DLD1 (cell line): Measurements from ENCODE around the gene PREX1.
"Not testable (repeated sequence)": the region's sequence is repeated elsewhere in the genome, so short reads cannot be mapped to it uniquely, and the experiment has no call there.

Experiments
- in situ Hi-C: cut with HindIII; loops from 2 replicates; pipeline ENCODE4 v1.10.0; 2017; ENCODE audit warnings: low sequenced_read_pairs

PREX1 gene

DNA sequence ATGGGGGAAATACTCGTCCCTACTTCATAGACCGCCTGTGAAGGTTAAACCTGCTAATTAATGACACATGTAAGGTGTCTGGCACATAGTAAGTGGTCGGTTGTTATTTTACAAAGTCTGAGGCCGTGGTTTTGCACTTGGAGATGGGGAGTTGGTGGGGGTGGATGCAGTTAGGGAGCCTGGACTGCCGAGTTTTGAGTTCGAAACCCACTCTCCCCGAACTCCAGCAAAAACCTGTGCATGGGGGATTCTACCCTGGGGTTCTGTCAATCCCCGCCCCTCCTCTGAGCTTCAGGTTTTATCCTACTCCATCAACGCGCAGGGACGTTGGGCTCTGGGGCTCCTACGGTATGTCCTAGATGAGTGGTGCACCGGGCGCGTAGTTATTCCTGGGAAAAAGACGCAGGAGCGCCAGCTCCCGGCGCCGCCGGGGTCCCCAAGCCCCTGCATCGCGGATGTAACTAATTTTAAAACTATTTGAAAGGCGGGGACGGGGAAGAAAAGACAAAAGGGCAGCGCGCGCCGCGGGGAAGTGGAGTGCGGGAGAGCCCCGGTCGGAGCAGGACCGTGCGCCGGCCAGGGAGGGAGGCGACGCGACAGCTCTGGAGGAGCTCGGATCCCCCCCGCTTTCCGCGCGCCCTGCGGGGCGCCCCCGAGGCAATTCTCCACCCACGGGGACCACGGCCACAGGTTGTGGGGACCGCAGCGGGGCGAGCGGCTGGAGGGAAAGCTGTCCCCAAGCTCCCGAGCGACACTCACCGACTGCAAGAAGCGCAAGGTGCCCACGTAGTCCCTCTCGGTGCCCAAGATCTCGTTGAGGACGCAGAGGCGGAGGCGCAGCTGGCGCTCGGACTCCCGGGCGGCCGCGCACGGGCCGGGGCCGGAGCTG is 672 bp downstream of the PREX1 start:
- in situ Hi-C loops = no loop called here

DNA sequence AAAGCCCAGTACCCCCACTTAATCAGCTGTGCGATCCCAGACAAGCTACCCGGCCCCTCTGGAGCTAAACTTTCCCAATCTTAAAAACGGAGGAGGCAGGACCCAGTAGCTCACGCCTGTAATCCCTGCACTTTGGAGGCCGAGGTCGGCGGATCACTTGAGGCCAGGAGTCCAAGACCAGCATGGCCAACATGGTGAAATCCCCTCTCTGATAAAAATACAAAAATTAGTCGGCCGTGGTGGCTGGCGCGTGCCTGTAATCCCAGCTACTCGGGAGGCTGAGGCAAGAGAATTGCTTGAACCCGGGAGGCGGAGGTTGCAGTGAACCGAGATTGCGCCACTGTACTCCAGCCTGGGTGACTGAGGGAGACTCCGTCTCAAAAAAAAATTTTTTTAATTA is 1.3 kb downstream of the PREX1 start:
- in situ Hi-C loops = not testable (repeated sequence)

DNA sequence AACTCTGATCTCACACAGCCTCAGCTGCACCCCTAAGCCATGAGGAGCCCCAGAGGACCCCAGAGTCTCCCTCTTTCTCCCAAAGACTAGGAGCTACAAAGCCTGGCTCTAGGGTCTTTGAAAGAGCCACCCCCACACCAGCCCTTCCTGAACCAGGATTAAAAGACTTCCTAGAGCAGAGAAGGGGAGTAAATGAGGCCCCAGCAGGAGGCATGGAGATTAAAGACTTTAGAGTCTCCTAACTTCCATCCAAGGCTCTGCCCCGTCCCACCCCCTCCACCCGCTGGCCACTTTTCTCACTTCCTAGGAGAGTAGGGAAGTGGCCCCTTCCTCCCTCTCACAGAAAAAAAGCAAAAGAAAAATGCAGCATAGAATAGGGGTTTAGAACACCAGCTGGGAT is 1.7 kb downstream of the PREX1 start:
- in situ Hi-C loops = no loop called here

DNA sequence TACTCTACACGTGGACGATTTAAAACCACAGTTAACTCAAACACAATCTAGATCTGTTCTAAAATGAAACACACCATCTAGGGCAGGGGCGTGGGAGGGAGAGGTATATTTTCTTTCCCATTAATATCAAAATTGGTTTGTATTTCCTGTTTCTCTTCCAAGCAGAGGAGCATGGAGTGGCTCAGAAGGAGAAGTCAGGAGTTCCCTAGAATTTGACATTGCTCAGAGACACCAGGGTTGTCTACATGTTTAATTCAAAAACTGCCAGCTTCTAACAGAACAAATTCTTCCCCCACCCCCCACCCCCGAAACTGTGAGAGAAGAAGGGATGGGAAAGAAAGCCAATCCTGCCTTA is 2.3 kb downstream of the PREX1 start:
- in situ Hi-C loops = no loop called here

DNA sequence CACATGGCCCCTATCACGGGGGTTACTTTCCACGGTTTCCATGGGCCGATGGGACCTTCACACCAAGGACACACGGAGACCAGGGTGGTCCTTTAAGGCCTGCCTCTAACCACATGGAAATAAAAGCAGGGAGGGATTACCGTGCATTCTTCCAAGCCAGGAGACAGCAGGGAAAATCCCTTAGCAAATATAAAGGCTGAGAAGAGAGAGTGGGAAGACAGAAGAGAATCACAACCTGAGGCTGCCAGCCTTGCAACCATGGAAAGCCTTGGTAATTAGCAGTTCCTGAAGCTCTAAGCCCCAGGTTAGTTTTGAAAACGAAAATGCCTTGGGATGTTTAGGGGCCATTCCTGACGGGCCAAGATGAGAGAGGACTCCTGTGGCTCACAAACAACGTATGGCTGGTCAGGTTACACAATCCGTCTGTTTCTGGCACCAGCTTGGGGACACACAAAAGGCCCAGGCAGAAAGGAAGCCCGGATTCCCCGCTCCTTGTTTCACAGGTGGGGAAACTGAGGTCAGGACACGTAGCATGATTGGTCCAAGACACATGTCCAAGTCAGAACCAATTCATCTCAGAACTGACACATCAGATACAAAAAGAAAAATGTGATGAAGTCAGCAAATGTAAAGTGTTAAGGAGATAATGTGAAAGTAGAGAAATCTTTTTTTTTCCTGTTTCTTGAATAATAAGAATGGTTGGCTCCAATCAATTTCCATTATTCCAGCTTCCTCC is 2.8 kb downstream of the PREX1 start:
- in situ Hi-C loops = no loop called here

DNA sequence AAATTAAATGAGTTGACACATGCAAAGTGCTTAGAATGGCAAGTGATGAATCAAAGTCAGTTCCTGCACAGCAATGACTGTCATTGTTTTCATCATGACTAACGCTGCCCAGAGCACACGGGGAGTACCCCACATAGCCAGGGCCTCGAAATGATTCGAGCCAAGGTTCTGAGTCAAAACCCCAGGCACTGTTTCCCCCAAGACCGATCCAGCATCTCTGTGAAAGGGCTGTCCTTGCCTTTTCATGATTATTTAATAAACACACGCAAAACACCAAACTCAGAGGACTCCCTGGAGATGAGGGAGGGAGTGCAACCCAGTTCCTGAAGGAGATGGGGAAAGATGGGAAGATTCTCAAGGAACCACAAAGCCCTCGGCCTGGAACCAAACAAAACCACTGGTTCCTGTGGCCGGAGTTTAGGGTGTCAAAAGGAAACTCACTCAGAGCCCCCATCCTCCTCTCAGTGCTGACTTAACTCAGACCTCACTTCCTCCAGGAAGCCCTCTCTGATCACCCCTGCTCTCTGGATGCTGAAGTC is 3.8 kb downstream of the PREX1 start:
- in situ Hi-C loops = no loop called here

DNA sequence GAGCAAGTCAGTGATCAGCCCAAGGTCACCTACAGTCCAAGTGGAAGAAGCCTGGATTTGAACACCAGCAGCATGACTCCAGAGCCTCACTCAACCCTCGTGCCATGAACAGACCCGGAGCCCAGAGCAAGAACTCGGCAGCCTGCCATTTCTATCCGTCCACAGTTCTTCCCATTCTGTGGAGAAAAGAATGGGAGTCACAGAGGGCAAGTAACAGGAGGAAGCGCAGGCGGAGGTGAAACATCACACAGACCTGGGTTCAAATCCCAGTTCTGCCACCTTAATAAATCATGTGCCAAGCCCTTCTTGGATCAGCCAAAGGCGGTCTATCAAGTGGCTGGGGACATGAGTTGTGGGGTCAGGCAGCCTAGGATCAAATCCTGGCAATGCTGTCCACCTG is 4.3 kb downstream of the PREX1 start:
- in situ Hi-C loops = no loop called here

DNA sequence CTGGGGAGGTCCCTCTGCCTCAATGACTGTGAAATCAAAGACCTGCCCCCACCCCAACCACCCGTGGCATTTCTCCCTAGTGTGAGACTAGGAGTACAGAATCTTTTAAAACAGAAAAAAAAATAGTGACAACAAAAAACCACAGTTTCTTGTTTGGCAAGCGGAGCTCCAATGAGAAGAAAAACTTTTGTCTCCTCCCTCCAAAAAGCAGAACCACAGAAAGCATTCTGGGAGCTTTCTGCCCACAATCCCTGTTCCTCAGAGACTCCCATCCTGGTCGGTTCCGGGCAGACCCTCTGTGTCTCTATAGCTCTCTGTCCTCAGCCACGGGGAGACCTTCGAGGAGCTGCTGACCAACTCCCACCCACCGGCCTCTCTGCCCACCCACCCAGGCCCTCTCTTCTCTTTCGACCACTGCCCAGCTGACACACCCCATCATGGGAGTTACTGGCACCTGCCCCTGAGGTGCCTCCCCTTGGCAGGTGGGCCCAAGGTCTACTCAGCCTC is 4.9 kb downstream of the PREX1 start:
- in situ Hi-C loops = no loop called here

DNA sequence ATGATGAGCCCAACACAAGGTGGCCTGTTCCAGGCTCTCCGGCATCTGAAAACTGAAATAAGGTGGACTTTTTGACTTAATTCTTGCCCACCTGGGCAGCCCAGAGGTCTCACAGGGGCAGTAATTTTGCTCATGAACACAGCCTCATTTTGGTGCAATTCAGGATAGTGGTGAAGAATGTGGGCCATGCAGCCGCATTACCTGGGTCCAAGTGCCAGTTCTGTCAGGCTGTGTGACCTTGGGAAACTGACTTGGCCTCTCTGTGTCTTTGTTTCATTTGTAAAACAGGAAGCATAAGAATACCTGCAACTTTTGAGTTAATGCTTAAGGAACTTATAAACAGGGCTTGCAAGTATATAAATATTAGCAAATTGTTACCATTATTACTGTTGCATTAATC is 5.6 kb downstream of the PREX1 start:
- in situ Hi-C loops = no loop called here

DNA sequence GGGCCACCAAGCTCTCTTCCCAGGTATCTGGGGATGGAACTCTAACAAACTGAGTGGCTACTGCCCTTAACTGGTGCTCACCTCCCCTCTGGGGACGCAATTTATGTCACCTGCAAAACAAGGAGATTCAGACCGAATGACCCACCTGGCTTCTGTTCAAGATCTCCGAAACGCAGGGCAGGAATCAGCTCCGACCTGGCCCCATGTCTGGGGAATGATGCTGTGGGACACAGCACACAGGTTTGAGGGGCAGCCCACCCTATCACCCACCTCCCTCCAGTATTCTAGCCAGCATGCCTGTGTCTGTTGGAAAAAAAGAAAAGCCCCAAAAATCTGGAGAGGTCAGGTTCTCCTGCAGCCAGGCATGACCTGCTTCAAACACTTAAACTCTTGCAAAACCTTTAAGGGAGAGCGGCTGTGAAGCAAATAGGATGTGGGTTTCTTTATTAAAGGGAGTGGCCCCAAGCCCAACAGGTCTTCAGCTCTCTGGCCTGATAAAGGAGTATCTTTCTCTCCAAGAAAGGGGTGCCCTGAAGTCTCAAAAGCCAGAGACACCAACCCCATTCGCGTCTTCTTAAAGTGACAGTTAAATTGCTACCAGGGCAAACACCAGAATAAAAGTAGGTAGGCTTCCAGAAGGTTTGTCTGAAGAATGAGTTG is 6.4 kb downstream of the PREX1 start:
- in situ Hi-C loops = no loop called here

DNA sequence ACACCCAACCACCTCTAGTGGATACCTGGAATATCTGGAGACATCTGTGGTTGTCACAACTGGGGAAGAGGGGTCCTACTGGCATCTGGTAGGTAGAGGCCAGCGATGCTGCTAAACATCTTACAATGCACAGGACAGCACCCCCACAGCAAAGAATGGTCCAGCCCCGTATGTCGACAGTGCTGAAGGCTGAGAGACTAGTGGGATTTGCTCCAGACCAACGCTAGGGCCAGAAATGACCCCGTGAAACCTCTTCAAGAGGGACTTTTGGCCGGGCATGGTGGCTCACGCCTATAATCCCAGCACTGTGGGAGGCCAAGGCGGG is 7.2 kb downstream of the PREX1 start:
- in situ Hi-C loops = no loop called here

DNA sequence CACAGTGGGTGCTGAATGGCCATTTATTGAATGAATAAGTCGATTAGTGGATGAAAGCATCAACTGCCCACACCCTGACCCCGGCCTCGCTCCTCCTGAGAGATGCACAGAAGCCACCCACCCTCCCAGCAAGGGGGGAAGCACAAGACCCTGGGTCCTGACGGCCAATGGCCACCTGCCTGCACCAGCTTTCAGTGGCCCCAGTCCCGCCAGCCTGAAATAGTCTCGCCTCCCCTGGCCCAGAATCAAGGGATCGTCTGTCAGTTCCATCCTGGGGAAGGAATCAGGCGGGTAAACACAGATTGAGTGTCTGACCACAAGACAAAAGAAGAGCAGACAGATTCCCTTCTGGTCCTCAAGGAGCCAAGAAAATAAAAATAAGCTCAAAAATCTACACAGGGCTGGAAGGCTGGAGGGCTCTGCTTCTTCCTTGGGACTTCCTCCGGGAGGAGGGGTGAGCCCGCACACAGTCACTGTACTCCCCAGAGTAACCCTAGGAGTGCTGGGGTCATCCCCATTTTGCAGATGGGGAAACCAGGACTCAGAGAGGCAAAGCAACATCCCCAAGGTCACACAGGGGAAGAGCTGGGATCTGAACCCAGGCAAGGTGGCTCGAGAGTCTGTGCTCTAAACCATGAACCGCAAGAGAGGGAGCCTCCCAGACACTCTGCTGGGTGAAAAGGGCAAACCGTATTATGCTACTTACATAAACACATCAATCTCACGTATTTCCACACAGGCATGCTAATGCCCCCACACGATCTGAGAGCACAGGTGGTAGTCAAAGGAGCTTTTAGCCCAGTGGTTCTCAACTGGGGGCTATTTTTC is 7.8 kb downstream of the PREX1 start:
- in situ Hi-C loops = no loop called here

DNA sequence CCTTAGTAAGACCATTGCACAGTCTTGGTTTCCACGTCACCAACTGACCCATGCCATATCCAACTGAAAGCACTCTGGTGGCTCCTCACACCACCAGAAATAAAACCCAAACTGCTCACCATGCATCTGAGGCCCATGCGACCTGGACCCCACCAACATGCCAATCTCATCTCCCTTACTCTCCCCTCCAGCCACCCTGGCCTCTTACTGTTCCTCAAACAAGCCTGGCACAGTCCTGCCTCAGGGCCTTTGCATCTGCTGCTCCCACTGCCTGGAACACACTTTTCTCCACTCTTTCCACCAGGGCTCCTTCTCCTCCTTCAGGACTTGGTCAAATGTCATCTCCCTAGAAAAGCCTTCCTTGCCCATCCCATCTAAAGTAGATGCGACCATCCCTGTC is 8.7 kb downstream of the PREX1 start:
- in situ Hi-C loops = no loop called here

DNA sequence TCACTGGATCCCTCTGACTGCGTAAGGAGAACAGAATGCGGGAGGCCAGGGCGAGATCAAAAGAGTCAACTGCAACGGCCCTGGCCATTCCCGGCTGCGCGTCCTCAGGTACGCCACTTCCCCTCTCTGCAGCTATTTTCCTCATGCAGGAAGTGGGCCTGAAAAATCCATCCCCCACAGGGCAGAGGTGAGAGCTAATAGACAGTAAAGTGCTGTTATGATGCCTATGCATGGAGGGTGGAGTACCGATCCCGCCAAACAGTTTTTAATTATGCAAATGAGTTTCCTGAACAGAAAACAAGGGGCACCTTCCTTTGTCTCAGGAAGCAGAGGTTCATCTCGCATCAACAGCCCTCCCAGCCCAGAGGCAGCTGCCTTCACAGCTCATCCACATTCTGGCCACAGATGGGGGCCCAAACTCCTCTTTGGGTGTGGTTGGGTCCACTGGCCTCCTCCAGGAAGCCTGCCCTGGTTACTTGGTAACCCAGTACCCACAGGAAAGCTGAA is 9.3 kb downstream of the PREX1 start:
- in situ Hi-C loops = no loop called here

DNA sequence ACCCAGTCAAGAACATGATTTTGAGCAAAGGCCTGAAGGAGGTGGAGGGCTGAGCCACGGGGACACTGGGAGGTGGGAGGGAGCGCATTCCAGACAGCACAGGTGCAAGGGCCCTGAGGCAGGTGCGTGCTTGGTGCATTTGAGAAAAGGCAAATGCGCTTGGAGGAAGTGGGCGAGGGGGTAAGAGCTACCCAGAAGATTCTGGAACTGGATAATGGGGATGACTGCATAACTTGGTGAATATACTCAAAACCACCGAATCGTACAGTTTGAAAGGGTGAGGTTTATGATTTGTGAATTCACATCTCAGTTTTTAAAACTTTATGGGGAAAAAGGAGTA is 9.8 kb downstream of the PREX1 start:
- in situ Hi-C loops = no loop called here

DNA sequence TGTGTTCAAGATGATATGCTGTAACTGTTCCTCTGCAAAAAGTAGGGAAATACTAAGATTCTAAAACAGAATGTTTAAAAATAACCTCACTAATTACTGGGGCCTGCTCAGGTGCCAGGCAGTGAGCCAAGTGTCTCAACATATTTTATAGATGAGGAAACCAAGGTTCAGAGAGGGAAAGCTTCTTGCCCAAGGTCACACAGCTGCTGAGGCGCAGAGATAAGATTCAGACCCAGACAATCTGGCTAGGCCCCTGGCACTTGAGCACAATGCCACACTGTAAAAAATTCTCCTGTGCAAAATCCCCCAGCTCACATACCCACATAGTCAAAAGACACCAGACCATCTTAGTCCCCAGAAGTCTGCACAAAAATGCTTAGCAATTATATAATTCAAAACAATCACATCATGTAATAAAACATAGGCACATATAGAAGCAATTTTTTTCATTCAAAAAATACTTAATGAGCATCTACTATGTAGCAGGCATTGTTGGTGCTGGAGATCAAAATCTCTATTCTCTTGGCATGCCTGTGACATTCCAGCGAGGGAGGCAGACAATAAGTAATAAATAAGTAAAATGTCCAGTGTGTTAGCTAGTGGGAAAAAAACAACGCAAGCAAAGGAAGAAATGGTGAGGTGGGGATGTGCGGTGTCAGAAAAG is 10.3 kb downstream of the PREX1 start:
- in situ Hi-C loops = no loop called here

DNA sequence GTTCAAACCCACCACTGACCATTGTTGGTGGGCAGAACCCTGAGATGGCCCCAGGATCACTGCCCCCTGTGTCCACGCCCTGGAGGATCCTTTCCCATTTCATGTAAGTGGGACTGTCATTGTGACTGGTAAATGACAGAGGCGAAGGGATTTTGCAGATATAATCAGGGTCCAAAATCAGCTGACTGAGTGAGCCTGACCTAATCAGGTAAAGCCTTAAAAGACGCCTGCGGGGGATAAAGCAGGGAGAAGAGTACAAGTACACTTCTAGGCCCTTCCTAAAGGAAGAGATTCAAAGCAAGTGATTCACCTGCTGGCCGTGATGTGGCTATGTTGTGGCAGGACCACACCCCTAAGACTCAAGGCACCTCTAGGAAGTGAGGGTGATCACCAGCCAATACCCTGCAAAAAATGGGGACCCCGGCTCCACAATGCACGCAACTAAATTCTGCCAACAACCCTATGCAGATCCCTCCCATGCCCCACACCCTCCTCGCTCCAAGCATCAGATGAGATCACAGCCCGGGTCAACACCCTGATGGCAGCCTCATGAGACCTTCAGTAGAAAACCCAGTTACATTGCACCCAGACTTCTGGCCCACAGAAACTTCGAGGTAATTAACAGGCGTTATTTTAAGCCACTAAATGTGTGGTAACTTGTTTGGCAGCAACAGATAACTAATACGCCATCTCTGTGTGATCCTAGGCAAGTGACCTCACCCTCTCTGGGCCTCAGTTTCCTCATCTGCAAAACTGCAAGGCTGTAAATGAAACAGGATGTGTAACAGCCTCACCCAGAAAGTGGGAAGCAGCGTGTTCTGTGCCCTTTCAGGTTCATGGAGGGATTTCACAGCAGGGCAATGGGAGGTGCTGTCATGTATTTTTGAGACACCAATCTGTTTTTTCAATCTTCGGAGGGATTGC is 11.3 kb downstream of the PREX1 start:
- in situ Hi-C loops = no loop called here

DNA sequence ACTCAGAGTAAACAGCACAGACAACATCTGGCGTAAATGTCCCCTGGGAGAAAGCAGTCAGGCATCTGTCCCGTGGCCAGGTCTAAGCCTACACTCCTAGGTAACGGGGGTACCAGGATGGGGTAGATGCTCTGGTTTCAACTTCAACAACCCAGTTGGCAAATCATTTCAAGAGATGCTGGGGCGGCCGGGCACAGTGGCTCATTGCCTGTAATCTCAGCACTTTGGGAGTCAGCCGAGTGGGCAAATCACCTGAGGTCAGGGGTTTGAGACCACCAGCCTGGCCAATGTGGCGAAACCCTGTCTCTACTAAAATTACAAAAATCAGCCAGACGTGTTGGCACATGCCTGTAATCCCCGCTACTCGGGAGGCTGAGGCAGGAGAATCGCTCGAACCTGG is 12.3 kb downstream of the PREX1 start:
- in situ Hi-C loops = no loop called here

DNA sequence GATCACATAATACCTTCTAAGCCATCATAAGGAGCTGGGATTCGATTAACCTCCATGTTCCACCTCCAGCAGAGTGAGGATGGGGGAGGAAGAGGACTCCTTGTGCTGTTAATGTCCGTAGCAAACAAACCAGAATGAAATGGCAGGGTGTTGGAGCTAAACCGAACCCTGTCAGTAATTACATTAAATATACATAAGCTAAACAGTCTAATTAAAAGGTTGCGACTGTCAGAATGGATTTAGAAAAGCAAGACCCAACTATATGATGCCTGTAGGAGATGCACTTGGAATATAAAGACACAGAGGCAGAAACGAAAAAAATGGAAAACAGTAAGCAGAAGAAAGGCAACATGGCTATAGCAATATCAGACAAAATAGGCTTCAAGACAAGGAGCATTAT is 13.2 kb downstream of the PREX1 start:
- in situ Hi-C loops = no loop called here
